Tibial nerve (tissue), 4 donors: ENCODE results near the gene NME8. TPM values are rescaled to one million over a fixed set of nuclear protein-coding genes. Genes with fewer than 3 reads are reported as not detected.

Source experiments
- DNase-seq, 2 donors: peaks; one replicate each; pipeline ENCODE4 v3.0.0-alpha.2; 2019; ENCODE audit warnings: low spot score in 2 of 2
- H3K27ac ChIP-seq, 4 donors: fragments of 200-600 bp; sonication (generic) in 3 of 4; one replicate each; pipeline ENCODE4 v1.5.1; 2017 to 2019; ENCODE audit warnings: mild to moderate bottlenecking in 1 of 4
- H3K27me3 ChIP-seq, 2 donors: fragments of 200-600 bp; sonication (generic) in 1 of 2; one replicate each; pipeline versions ENCODE4 v1.5.1 to v1.6.0; 2017 to 2019
- H3K36me3 ChIP-seq, 3 donors: fragments of 200-600 bp; sonication (generic); one replicate each; pipeline ENCODE4 v1.5.1; 2018 to 2019
- H3K4me1 ChIP-seq, 4 donors: fragments of 200-600 bp; sonication (generic) in 3 of 4; one replicate each; pipeline ENCODE4 v1.5.1; 2017 to 2019
- H3K4me3 ChIP-seq, 4 donors: fragments of 200-600 bp; sonication (generic) in 3 of 4; one replicate each; pipeline ENCODE4 v1.5.1; 2017 to 2019; ENCODE audit warnings: mild to moderate bottlenecking in 1 of 4, moderate library complexity in 1 of 4
- H3K9me3 ChIP-seq, 4 donors: fragments of 200-600 bp; sonication (generic) in 3 of 4; one replicate each; pipeline ENCODE4 v1.5.1; 2017 to 2019
- EP300 ChIP-seq, 2 donors: sonication (generic); formaldehyde crosslinking; IDR thresholded peaks; one replicate each; pipeline ENCODE4 v1.6.1; 2017; ENCODE audit warnings: antibody characterized with exemption in 2 of 2, mild to moderate bottlenecking in 1 of 2
- POLR2A ChIP-seq, 2 donors: fragments of 450-650 bp; IDR thresholded peaks; one replicate each; pipeline ENCODE4 v1.6.1; 2017; ENCODE audit warnings: antibody characterized with exemption in 2 of 2, mild to moderate bottlenecking in 2 of 2, moderate library complexity in 2 of 2
- WGBS, 2 donors: methylation state at CpG; one replicate each; pipeline ENCODE4 v1.1.5; 2018; 5-methylcytosine and 5-hydroxymethylcytosine counted together
- total RNA-seq, 4 donors: library from RNA; depleted of rRNA; stranded (reverse); fragments of >200 nt; gene quantifications; one replicate each; pipeline ENCODE4 v1.1.0, GENCODE V29; 2016
- TF ChIP-seq, protein P1 (sequence below), 5 experiments: fragments of 200-600 bp in 3 of 5; fragments of 450-650 bp in 2 of 5; sonication (generic) in 3 of 5; IDR thresholded peaks; one replicate each; pipeline ENCODE4 v1.5.1; 2016 to 2019; ENCODE audit warnings: antibody characterized with exemption in 5 of 5, mild to moderate bottlenecking in 3 of 5, moderate library complexity in 2 of 5

Gene NME8
- total RNA-seq, 4 donors from 2014 or later: not detected

DNA sequence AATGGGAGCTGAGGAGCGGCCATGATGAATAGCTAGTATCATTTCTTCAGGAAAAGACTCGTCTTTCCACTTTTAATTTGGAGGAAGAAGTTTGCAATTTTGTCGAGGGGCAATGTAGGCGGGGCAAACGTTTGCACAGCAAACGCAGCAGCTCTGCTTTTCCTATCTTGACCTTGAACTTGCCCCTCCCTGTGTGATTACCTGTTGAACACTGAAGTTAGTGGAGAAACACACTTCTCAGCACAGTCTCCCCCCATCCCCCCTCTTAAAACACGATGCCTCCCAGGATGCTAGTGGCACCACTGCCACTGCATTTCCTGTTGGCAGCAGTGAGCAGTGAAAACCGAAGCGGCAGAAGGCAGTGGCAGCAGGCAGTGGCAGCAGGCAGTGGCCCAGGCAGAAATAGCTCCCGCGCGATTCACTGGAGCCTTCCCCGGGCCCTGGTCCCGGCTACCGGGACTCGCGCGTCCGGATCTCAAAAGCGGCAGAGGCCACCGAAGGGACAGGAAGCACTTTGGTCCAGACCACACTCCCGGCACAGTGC is 72.0 kb downstream of the NME8 start, which contains the start of gene EPDR1:
EPDR1 (plus strand) TSS at position 336 of the 544 bp plus-strand sequence. CDS start 300 bp downstream, outside the sequence.
- H3K36me3 ChIP-seq: peaks cover 0 to 5% (median 0%) of the 10 kb centered on the region in 3 donors
- DNase-seq: peak in 1 of 2 donors; percentile 29
- peak within 1 kb of the TSS; percentile 74 to 83 (median 80) for H3K4me3 ChIP-seq
- peak within 1 kb of the TSS; percentile 94 to 96 (median 94) for H3K27ac ChIP-seq
- TF ChIP-seq, protein P1, sequence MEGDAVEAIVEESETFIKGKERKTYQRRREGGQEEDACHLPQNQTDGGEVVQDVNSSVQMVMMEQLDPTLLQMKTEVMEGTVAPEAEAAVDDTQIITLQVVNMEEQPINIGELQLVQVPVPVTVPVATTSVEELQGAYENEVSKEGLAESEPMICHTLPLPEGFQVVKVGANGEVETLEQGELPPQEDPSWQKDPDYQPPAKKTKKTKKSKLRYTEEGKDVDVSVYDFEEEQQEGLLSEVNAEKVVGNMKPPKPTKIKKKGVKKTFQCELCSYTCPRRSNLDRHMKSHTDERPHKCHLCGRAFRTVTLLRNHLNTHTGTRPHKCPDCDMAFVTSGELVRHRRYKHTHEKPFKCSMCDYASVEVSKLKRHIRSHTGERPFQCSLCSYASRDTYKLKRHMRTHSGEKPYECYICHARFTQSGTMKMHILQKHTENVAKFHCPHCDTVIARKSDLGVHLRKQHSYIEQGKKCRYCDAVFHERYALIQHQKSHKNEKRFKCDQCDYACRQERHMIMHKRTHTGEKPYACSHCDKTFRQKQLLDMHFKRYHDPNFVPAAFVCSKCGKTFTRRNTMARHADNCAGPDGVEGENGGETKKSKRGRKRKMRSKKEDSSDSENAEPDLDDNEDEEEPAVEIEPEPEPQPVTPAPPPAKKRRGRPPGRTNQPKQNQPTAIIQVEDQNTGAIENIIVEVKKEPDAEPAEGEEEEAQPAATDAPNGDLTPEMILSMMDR (IDR thresholded peaks at IDR 0.05): peak in 4 of 5 experiments; percentile 29 to 58 (median 38)
- TF ChIP-seq POLR2A (IDR thresholded peaks at IDR 0.05): peak in 1 of 2 donors; percentile 8
- TF ChIP-seq EP300 (IDR thresholded peaks at IDR 0.05): peak in 1 of 2 donors; percentile 50
- 16 to 26% methylated on average over 10 to 17 of the region's 22 CpGs for WGBS, 2 donors
- peaks cover 0 to 5% (median 0%) of the 10 kb centered on the region in 4 donors for H3K9me3 ChIP-seq
- H3K4me1 ChIP-seq: peaks cover 0 to 62% (median 16%) of the 10 kb centered on the region in 4 donors
- no peaks in the 10 kb centered on the region for H3K27me3 ChIP-seq

DNA sequence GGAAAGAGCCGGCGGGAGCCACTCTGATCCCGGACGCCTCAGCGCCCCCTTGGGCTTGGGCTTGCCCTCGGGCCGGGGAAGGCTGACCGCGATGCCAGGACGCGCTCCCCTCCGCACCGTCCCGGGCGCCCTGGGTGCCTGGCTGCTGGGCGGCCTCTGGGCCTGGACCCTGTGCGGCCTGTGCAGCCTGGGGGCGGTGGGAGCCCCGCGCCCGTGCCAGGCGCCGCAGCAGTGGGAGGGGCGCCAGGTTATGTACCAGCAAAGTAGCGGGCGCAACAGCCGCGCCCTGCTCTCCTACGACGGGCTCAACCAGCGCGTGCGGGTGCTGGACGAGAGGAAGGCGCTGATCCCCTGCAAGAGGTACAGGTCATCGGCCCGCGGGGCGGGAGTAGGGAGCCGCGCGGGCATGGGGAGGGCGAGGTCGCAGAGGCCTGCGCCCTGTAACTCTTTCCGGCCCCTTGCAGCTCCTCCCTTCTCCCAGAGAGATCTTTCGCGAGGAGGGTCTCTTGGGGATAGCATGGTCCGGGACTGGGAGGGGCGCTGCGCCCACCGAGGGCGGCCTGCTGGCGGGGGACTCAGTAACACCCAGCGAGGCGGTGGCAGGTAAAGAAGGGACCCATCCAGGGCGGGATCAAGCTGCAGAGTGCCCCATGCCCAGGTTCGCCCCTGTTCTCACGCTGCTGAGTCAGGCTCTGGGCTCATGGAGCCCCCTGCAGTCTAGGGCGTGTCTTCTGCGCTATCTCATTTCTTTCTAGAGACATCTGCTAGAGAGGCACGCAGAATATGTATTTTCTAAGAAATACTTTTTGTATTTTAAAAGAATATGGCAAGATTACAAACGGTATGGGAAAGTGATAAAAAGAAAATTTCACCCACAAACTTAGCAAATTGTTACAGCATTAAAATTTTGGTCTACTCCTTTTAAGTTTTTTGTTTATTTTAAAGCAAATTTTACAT is 72.7 kb downstream of the NME8 start:
- Histone ChIP-seq H3K27ac (peak overlapping the region; percentile 94 to 96 (median 94)), H3K4me1 (peaks cover 0 to 55% (median 12%) of the 10 kb centered on the region in 4 donors), H3K9me3 (peaks cover 0 to 12% (median 0%) of the 10 kb centered on the region in 4 donors), H3K36me3 (peaks cover 0 to 12% (median 0%) of the 10 kb centered on the region in 3 donors), H3K27me3 (no peaks in the 10 kb centered on the region), H3K4me3 (peak overlapping the region; percentile 74 to 83 (median 80))
- 1 to 3% methylated on average over 13 to 34 of the region's 63 CpGs for WGBS, 2 donors
- TF ChIP-seq POLR2A (IDR thresholded peaks at IDR 0.05) (no peak), EP300 (IDR thresholded peaks at IDR 0.05) (peak in 1 of 2 donors; percentile 43)
- TF ChIP-seq, protein P1 (IDR thresholded peaks at IDR 0.05): peak in 4 of 5 experiments; percentile 5 to 40 (median 22)
- DNase-seq: peak; percentile 38 to 40

- no peak for DNase-seq
- Histone ChIP-seq H3K4me1 (peaks cover 0 to 60% (median 11%) of the 10 kb centered on the region in 4 donors), H3K27me3 (no peaks in the 10 kb centered on the region), H3K27ac (peak overlapping the region in 3 of 4 donors; percentile 94 to 96 (median 95)), H3K4me3 (peak overlapping the region in 3 of 4 donors; percentile 74 to 83 (median 81)), H3K36me3 (peaks cover 0 to 12% (median 0%) of the 10 kb centered on the region in 3 donors), H3K9me3 (peaks cover 0 to 12% (median 0%) of the 10 kb centered on the region in 4 donors)
- WGBS, 2 donors: 53 to 59% methylated on average over 4 of the region's 4 CpGs
- TF ChIP-seq EP300 (IDR thresholded peaks at IDR 0.05) (no peak), POLR2A (IDR thresholded peaks at IDR 0.05) (no peak)
- TF ChIP-seq, protein P1 (IDR thresholded peaks at IDR 0.05): no peak
Observed at GRCh38 chr7:37921876-37922275, 73.5 kb downstream of the NME8 start.

- Histone ChIP-seq H3K36me3 (peaks cover 0 to 12% (median 0%) of the 10 kb centered on the region in 3 donors), H3K27me3 (no peaks in the 10 kb centered on the region), H3K4me1 (peaks cover 0 to 65% (median 8%) of the 10 kb centered on the region in 4 donors), H3K27ac (peak overlapping the region in 2 of 4 donors; percentile 5 to 46), H3K4me3 (no peak overlapping the region), H3K9me3 (peaks cover 0 to 12% (median 0%) of the 10 kb centered on the region in 4 donors)
- DNase-seq: no peak
- WGBS, 2 donors: 56 to 88% methylated on average over 1 of the region's 1 CpG
- TF ChIP-seq, protein P1 (IDR thresholded peaks at IDR 0.05): no peak
- TF ChIP-seq POLR2A (IDR thresholded peaks at IDR 0.05): no peak
- TF ChIP-seq EP300 (IDR thresholded peaks at IDR 0.05): no peak
Observed at GRCh38 chr7:37923996-37924395, 75.6 kb downstream of the NME8 start.
